GM19035 (cell line): ENCODE measurements around the gene TNFAIP3.
"Not testable (repeated sequence)": the region's sequence is repeated elsewhere in the genome, so short reads cannot be mapped to it uniquely, and the experiment has no call there.

ENCODE experiments used
- ATAC-seq: cut with Tn5 transposase; IDR thresholded peaks from one replicate; pipeline ENCODE4 v1.9.1; 2021; ENCODE audit not compliant: unreplicated experiment

Gene TNFAIP3

GRCh38 chr6:137844773-137845172 is 22.3 kb upstream of the TNFAIP3 start:
- not testable (repeated sequence) for ATAC-seq

- ATAC-seq: no peak
Observed at GRCh38 chr6:137845460-137845859, 21.6 kb upstream of the TNFAIP3 start.

- no peak for ATAC-seq
Observed at GRCh38 chr6:137846274-137846673, 20.8 kb upstream of the TNFAIP3 start.

GRCh38 chr6:137846772-137847313 is 20.2 kb upstream of the TNFAIP3 start:
- ATAC-seq: no peak

GRCh38 chr6:137847748-137848147 is 19.3 kb upstream of the TNFAIP3 start:
- no peak for ATAC-seq

GRCh38 chr6:137848672-137849071 is 18.4 kb upstream of the TNFAIP3 start:
- no peak for ATAC-seq

- no peak for ATAC-seq
Observed at GRCh38 chr6:137849181-137849980, 17.7 kb upstream of the TNFAIP3 start.

GRCh38 chr6:137849981-137850714 is 16.9 kb upstream of the TNFAIP3 start:
- ATAC-seq: no peak

- ATAC-seq: no peak
Observed at GRCh38 chr6:137850816-137851602, 16.1 kb upstream of the TNFAIP3 start.

- no peak for ATAC-seq
Observed at GRCh38 chr6:137851669-137852068, 15.4 kb upstream of the TNFAIP3 start.

- ATAC-seq: no peak
Observed at GRCh38 chr6:137852346-137852745, 14.7 kb upstream of the TNFAIP3 start.

GRCh38 chr6:137852811-137853210 is 14.2 kb upstream of the TNFAIP3 start:
- ATAC-seq: no peak

GRCh38 chr6:137853569-137854213 is 13.4 kb upstream of the TNFAIP3 start:
- ATAC-seq: no peak

GRCh38 chr6:137856138-137856898 is 10.7 kb upstream of the TNFAIP3 start:
- ATAC-seq: no peak

GRCh38 chr6:137859025-137859424 is 8.0 kb upstream of the TNFAIP3 start:
- no peak for ATAC-seq

- ATAC-seq: no peak
Observed at GRCh38 chr6:137860394-137861005, 6.6 kb upstream of the TNFAIP3 start.

- ATAC-seq: no peak
Observed at GRCh38 chr6:137861550-137862337, 5.3 kb upstream of the TNFAIP3 start.

- ATAC-seq: no peak
Observed at GRCh38 chr6:137862419-137863090, 4.5 kb upstream of the TNFAIP3 start.
